Gastroesophageal sphincter (tissue), 4 donors: ENCODE results near the gene SPON2. TPM values are rescaled to one million over a fixed set of nuclear protein-coding genes. Genes with fewer than 3 reads are reported as not detected.

Source experiments
- ATAC-seq: fragments of 150-250 bp; one replicate; pipeline ENCODE4 v1.9.1; 2016; ENCODE audit warnings: mild to moderate bottlenecking, moderate library complexity
- H3K27ac ChIP-seq, 4 donors: fragments of 200-600 bp; sonication (generic) in 3 of 4; 1 replicate in 3 of 4; 2 replicates in 1 of 4; pipeline ENCODE4 v1.5.1; 2016 to 2019
- H3K27me3 ChIP-seq: fragments of 200-600 bp; sonication (generic); one replicate; pipeline ENCODE4 v1.5.1; 2019
- H3K36me3 ChIP-seq, 2 donors: fragments of 200-600 bp; sonication (generic); one replicate each; pipeline ENCODE4 v1.5.1; 2019; ENCODE audit warnings: control low read depth in 1 of 2
- H3K4me1 ChIP-seq, 3 donors: fragments of 200-600 bp; sonication (generic); 1 replicate in 2 of 3; 2 replicates in 1 of 3; pipeline ENCODE4 v1.5.1; 2016 to 2019; ENCODE audit warnings: control low read depth in 2 of 3
- H3K4me3 ChIP-seq, 2 donors: fragments of 200-600 bp; sonication (generic); one replicate each; pipeline ENCODE4 v1.5.1; 2019; ENCODE audit warnings: mild to moderate bottlenecking in 1 of 2, moderate library complexity in 1 of 2
- H3K9me3 ChIP-seq, 3 donors: fragments of 200-600 bp; sonication (generic); one replicate each; pipeline ENCODE4 v1.5.1; 2017 to 2019; ENCODE audit warnings: control low read depth in 2 of 3
- CTCF ChIP-seq, 4 experiments: fragments of 200-600 bp in 2 of 4; fragments of 450-650 bp in 2 of 4; sonication (generic) in 1 of 4; IDR thresholded peaks; one replicate each; pipeline ENCODE4 v1.5.1; 2017 to 2019; ENCODE audit warnings: antibody characterized with exemption in 4 of 4, mild to moderate bottlenecking in 2 of 4, moderate library complexity in 2 of 4
- EP300 ChIP-seq: sonication (generic); formaldehyde crosslinking; IDR thresholded peaks from one replicate; pipeline ENCODE4 v1.6.1; 2017; ENCODE audit warnings: antibody characterized with exemption, mild to moderate bottlenecking
- POLR2A ChIP-seq, 2 donors: fragments of 450-650 bp; IDR thresholded peaks; one replicate each; pipeline ENCODE4 v1.6.1; 2017; ENCODE audit warnings: antibody characterized with exemption in 2 of 2, mild to moderate bottlenecking in 2 of 2, moderate library complexity in 1 of 2
- POLR2AphosphoS5 ChIP-seq: sonication (generic); formaldehyde crosslinking; IDR thresholded peaks from one replicate; pipeline ENCODE4 v1.6.1; 2017; ENCODE audit warnings: antibody characterized with exemption
- whole genome bisulfite sequencing, 2 donors: methylation state at CpG; one replicate each; pipeline ENCODE4 v1.1.5; 2018; ENCODE audit warnings: low coverage in 1 of 2; 5-methylcytosine and 5-hydroxymethylcytosine counted together
- total RNA-seq, 4 donors: library from RNA; depleted of rRNA; stranded (reverse); fragments of >200 nt; gene quantifications; one replicate each; pipeline ENCODE4 v1.1.0, GENCODE V29; 2016

Gene SPON2
- total RNA-seq, 4 donors from 2014 or later, result 16.3 to 72.5 (median 55.0) TPM

- peaks cover 0 to 74% of the 10 kb centered on the region in 2 donors for H3K36me3 ChIP-seq
- H3K4me1 ChIP-seq, result peaks cover 0 to 46% (median 7%) of the 10 kb centered on the region in 3 donors
- no peak for ATAC-seq
- H3K27ac ChIP-seq, result peak overlapping the region in 3 of 4 donors; percentile 24 to 29 (median 27)
- no peaks in the 10 kb centered on the region for H3K9me3 ChIP-seq
- H3K4me3 ChIP-seq, result no peak overlapping the region
- no peaks in the 10 kb centered on the region for H3K27me3 ChIP-seq
- no peak for TF ChIP-seq EP300
- no peak for TF ChIP-seq POLR2A (IDR thresholded peaks at IDR 0.05)
- TF ChIP-seq POLR2AphosphoS5, result no peak
- no peak for TF ChIP-seq CTCF (IDR thresholded peaks at IDR 0.05)
- 37 to 69% methylated on average over 14 to 21 of the region's 21 CpGs for WGBS, 2 donors
These were observed 46.5 kb upstream of the SPON2 start for GRCh38 chr4:1218634-1219565.

DNA sequence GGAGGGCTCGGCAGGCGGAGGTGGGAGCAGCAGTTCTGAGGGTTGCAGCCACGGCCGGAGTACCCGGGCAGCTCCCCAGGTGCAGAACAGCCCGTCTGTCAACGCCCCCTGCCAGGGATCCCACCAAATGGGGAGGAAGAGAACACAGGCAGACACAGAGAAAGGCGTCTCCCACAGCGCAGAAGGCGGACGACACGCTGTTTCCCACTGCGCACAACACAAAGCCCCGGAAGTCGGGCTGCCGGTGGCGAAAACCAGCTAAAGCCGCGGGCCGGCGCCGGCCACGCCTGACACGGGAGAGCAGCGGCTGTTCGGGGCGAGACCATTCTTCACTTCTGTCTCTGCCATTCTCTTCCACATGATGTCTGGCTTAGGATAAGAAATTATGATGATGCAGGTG, 45.0 kb upstream of the SPON2 start:
- Histone ChIP-seq H3K4me1 (peaks cover 0 to 53% (median 10%) of the 10 kb centered on the region in 3 donors), H3K27me3 (no peaks in the 10 kb centered on the region), H3K36me3 (peaks cover 0 to 74% of the 10 kb centered on the region in 2 donors), H3K9me3 (no peaks in the 10 kb centered on the region), H3K4me3 (no peak overlapping the region), H3K27ac (no peak overlapping the region)
- 92% methylated on average over 6 of the region's 27 CpGs; no CpG with 5 or more reads in 1 of the 2 donors for WGBS, 2 donors
- no peak for TF ChIP-seq POLR2A (IDR thresholded peaks at IDR 0.05)
- TF ChIP-seq CTCF (IDR thresholded peaks at IDR 0.05), result no peak
- TF ChIP-seq POLR2AphosphoS5, result no peak
- no peak for TF ChIP-seq EP300
- ATAC-seq, result no peak

- H3K27me3 ChIP-seq, result no peaks in the 10 kb centered on the region
- WGBS, 2 donors, result 60 to 82% methylated on average over 3 to 15 of the region's 21 CpGs
- peaks cover 0 to 74% of the 10 kb centered on the region in 2 donors for H3K36me3 ChIP-seq
- ATAC-seq, result peak; percentile 14
- no peak overlapping the region for H3K4me3 ChIP-seq
- TF ChIP-seq POLR2AphosphoS5 (no peak), POLR2A (IDR thresholded peaks at IDR 0.05) (no peak)
- H3K4me1 ChIP-seq, result peaks cover 0 to 58% (median 15%) of the 10 kb centered on the region in 3 donors
- H3K27ac ChIP-seq, result no peak overlapping the region
- H3K9me3 ChIP-seq, result no peaks in the 10 kb centered on the region
These were observed 44.5 kb upstream of the SPON2 start for GRCh38 chr4:1216869-1217294.

DNA sequence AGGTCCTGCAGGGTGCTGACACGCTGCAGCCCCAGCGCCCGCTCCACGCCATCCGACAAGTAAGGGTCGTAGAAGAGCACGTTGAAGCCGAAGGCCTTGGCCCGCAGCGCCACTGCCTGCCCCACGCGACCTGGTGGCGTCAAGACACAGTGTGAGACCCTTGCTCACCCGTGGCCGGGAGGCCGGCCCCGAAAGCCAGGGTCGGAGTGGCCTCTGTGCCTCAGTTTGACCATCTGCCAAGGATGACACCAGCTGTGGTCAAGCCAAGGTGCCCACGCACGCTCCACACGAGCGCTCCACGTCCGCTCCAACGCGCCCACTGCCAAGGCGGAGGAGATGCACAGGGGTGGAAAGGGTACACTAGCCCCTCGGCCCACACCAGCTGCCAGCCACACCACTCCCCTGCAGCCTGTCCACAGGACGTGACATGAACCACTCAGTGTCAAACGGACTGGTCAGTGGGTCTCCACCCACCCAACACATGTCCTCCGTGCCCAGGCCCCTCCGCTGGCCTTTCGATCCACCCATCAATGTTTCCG, 43.8 kb upstream of the SPON2 start:
- Histone ChIP-seq H3K9me3 (no peaks in the 10 kb centered on the region), H3K4me1 (peaks cover under 1 to 66% (median 21%) of the 10 kb centered on the region in 3 donors), H3K36me3 (peaks cover 0 to 72% of the 10 kb centered on the region in 2 donors), H3K4me3 (no peak overlapping the region), H3K27ac (no peak overlapping the region), H3K27me3 (no peaks in the 10 kb centered on the region)
- TF ChIP-seq CTCF (IDR thresholded peaks at IDR 0.05) (no peak), EP300 (no peak), POLR2AphosphoS5 (no peak), POLR2A (IDR thresholded peaks at IDR 0.05) (no peak)
- no peak for ATAC-seq
- 91 to 95% methylated on average over 12 to 15 of the region's 34 CpGs for WGBS, 2 donors
